Measurements from ENCODE around the gene FCER1G.
A peak's percentile ranks its signal among the peaks of the same experiment; 100 is the strongest.

Gene FCER1G

GRCh38 chr1:161188381-161188780 is 26.7 kb upstream of the FCER1G start:
- no peak for DNase-seq (ENCODE audit: low spot score)

- no peak for DNase-seq (ENCODE audit: low spot score)
These were observed 26.1 kb upstream of the FCER1G start for GRCh38 chr1:161189036-161189435.

GRCh38 chr1:161190962-161191521 is 24.1 kb upstream of the FCER1G start:
- DNase-seq (ENCODE audit: low spot score), result no peak

GRCh38 chr1:161191971-161192370 is 23.1 kb upstream of the FCER1G start:
- no peak for DNase-seq (ENCODE audit: low spot score)

GRCh38 chr1:161192476-161193465 is 22.3 kb upstream of the FCER1G start:
- peak; percentile 79 for DNase-seq (ENCODE audit: low spot score)

GRCh38 chr1:161193561-161194235 is 21.4 kb upstream of the FCER1G start:
- DNase-seq (ENCODE audit: low spot score), result no peak

GRCh38 chr1:161195171-161195570 is 19.9 kb upstream of the FCER1G start:
- DNase-seq (ENCODE audit: low spot score), result no peak

- no peak for DNase-seq (ENCODE audit: low spot score)
These were observed 19.0 kb upstream of the FCER1G start for GRCh38 chr1:161196111-161196510.

GRCh38 chr1:161196521-161197451 is 18.3 kb upstream of the FCER1G start:
- DNase-seq (ENCODE audit: low spot score), result no peak

- no peak for DNase-seq (ENCODE audit: low spot score)
These were observed 17.4 kb upstream of the FCER1G start for GRCh38 chr1:161197560-161198193.

- DNase-seq (ENCODE audit: low spot score), result no peak
These were observed 16.8 kb upstream of the FCER1G start for GRCh38 chr1:161198194-161198896.

- DNase-seq (ENCODE audit: low spot score), result no peak
These were observed 16.1 kb upstream of the FCER1G start, which contains the start of gene ADAMTS4 for GRCh38 chr1:161198897-161199431. ADAMTS4 (minus strand) TSS chr1:161199054; CDS start chr1:161198627, 427 bp downstream.

GRCh38 chr1:161199506-161200139 is 15.5 kb upstream of the FCER1G start:
- no peak for DNase-seq (ENCODE audit: low spot score)

GRCh38 chr1:161200421-161200991 is 14.6 kb upstream of the FCER1G start:
- DNase-seq (ENCODE audit: low spot score), result no peak

- DNase-seq (ENCODE audit: low spot score), result no peak
These were observed 13.9 kb upstream of the FCER1G start for GRCh38 chr1:161200992-161201835.

GRCh38 chr1:161201836-161202712 is 13.0 kb upstream of the FCER1G start, which contains the start of gene NDUFS2:
NDUFS2 (plus strand) TSS chr1:161202367; CDS start chr1:161202386, 19 bp downstream.
- peak; percentile 87 for DNase-seq (ENCODE audit: low spot score)

Measured in HuH-7.5 (cell line).